ENCODE measurements around the gene PARP3.

DNA sequence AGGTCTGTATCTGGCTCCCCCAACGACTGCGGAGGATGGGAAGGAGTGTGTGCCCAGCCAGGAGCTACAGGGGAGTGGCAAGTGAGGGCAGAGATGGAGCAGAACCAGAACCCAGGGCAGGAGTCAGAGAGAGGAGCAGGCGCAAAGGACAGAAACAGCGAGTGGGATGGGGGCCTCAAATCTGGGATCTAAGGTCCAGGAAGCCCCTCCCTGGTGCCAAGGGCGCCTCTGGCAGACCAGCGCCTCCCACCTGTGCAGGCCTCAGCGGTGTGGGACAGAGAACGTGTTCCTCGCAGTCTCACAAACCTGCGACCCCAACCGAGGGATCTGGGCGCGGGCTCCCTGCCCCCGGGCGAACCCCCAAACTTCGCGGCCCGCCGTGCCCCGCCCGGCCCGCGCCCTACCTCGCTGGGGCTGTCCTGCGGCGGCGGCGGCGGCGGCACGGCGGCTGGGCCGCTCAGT lies 24.8 kb downstream of the PARP3 start:
- TF ChIP-seq, protein P1, sequence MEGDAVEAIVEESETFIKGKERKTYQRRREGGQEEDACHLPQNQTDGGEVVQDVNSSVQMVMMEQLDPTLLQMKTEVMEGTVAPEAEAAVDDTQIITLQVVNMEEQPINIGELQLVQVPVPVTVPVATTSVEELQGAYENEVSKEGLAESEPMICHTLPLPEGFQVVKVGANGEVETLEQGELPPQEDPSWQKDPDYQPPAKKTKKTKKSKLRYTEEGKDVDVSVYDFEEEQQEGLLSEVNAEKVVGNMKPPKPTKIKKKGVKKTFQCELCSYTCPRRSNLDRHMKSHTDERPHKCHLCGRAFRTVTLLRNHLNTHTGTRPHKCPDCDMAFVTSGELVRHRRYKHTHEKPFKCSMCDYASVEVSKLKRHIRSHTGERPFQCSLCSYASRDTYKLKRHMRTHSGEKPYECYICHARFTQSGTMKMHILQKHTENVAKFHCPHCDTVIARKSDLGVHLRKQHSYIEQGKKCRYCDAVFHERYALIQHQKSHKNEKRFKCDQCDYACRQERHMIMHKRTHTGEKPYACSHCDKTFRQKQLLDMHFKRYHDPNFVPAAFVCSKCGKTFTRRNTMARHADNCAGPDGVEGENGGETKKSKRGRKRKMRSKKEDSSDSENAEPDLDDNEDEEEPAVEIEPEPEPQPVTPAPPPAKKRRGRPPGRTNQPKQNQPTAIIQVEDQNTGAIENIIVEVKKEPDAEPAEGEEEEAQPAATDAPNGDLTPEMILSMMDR (IDR thresholded peaks at IDR 0.05; ENCODE audit: borderline replicate concordance, extremely low read depth, low read length, poor library complexity, severe bottlenecking), result no peak
- no peak for TF ChIP-seq EZH2 (IDR thresholded peaks at IDR 0.05; ENCODE audit: borderline replicate concordance, low read depth, low read length, severe bottlenecking)
